GM21786 (cell line): ENCODE results near the gene APLN.

Experiments used
- ATAC-seq: cut with Tn5 transposase; IDR thresholded peaks from one replicate; pipeline ENCODE4 v1.9.1; 2021; ENCODE audit not compliant: unreplicated experiment

APLN gene

GRCh38 chrX:129599996-129600395, 54.8 kb downstream of the APLN start:
- no peak for ATAC-seq

GRCh38 chrX:129599499-129599898, 55.3 kb downstream of the APLN start:
- ATAC-seq = no peak

GRCh38 chrX:129597905-129598304, 56.9 kb downstream of the APLN start:
- ATAC-seq = no peak

GRCh38 chrX:129596077-129596476, 58.7 kb downstream of the APLN start:
- no peak for ATAC-seq
